ENCODE results near the gene SRGAP3.

Gene SRGAP3

DNA sequence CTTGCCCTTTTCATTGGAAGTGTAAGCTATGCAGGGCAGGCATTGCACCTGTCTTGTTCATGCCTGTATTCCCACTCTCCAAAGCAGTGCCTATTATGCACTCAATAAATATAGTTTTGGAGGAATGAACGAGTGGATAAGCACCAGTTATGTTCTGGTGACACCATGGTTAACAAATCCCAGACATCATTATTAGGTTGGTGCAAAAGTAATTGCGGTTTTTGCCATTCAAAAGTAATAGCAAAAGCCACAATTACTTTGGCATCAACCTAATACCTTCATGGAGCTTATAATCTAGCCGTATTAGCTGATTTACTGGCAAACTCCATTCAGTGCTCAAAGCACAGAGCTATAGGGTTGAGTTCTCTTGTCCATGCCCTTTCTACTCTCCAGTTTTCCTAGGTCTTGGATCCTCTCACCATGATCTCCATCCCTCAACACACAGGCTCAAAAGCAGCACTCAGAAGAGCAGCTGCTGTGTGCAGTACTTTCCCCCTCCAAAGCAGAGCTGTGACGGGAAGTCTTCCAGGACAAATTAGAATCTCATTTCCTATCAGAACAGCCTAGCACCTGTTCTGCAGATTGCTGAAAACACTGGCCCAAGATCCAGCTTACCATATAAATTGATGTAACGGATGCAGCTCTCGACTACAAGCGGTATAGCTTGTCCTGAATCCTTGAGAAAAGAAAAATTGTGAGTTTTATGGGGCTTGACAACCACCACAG lies 223.0 kb downstream of the SRGAP3 start:
- Histone ChIP-seq H3K9ac (ENCODE audit: low read length in 5 of 5) (no peak overlapping the region), H3K4me1 (ENCODE audit: control insufficient read depth in 5 of 5, insufficient read depth in 5 of 5, low read length in 5 of 5) (peaks cover 4 to 39% (median 29%) of the 10 kb centered on the region in 5 donors), H3K27ac (ENCODE audit: low read depth, low read length) (no peak overlapping the region), H3K36me3 (ENCODE audit: control insufficient read depth in 5 of 5, insufficient read depth in 5 of 5, low read length in 5 of 5) (peaks cover 0 to 3% (median 0%) of the 10 kb centered on the region in 5 donors), H3K27me3 (ENCODE audit: control insufficient read depth in 5 of 5, insufficient read depth in 4 of 5, low read length in 5 of 5) (no peaks in the 10 kb centered on the region), H3K9me3 (ENCODE audit: control insufficient read depth in 5 of 5, low read length in 5 of 5) (no peaks in the 10 kb centered on the region), H3K4me3 (ENCODE audit: low read depth in 1 of 5, low read length in 5 of 5) (no peak overlapping the region)

GRCh38 chr3:9024341-9024740 lies 225.1 kb downstream of the SRGAP3 start:
- peaks cover 4 to 60% (median 47%) of the 10 kb centered on the region in 5 donors for H3K4me1 ChIP-seq (ENCODE audit: control insufficient read depth in 5 of 5, insufficient read depth in 5 of 5, low read length in 5 of 5)
- peaks cover 0 to 6% (median 0%) of the 10 kb centered on the region in 5 donors for H3K36me3 ChIP-seq (ENCODE audit: control insufficient read depth in 5 of 5, insufficient read depth in 5 of 5, low read length in 5 of 5)
- no peak overlapping the region for H3K27ac ChIP-seq (ENCODE audit: low read depth, low read length)

DNA sequence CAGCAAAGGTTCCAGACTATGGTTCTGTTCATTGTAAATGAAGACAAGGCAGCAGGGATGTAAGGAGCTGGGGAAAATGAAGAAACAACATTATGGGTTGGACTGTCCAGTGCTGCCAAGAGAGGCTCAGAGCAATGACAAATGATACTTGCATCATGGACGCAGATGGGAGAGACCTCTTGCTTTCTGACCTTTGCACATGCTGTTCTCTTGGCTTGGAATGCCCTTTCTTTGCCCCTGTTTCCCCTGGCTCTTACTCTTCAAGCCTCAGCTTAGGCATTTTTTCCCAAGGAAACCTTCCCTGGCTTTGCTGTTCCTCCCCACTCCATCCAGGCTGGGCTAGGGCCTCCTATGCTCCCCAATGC lies 226.2 kb downstream of the SRGAP3 start:
- Histone ChIP-seq H3K4me1 (ENCODE audit: control insufficient read depth in 5 of 5, insufficient read depth in 5 of 5, low read length in 5 of 5) (peaks cover 4 to 64% (median 46%) of the 10 kb centered on the region in 5 donors), H3K27ac (ENCODE audit: low read depth, low read length) (peak overlapping the region; percentile 39), H3K9me3 (ENCODE audit: control insufficient read depth in 5 of 5, low read length in 5 of 5) (no peaks in the 10 kb centered on the region), H3K9ac (ENCODE audit: low read length in 5 of 5) (peak overlapping the region in 1 of 5 donors; percentile 11), H3K36me3 (ENCODE audit: control insufficient read depth in 5 of 5, insufficient read depth in 5 of 5, low read length in 5 of 5) (peaks cover 0 to 6% (median 0%) of the 10 kb centered on the region in 5 donors), H3K27me3 (ENCODE audit: control insufficient read depth in 5 of 5, insufficient read depth in 4 of 5, low read length in 5 of 5) (no peaks in the 10 kb centered on the region), H3K4me3 (ENCODE audit: low read depth in 1 of 5, low read length in 5 of 5) (no peak overlapping the region)

More at GRCh38 chr3:9024341-9024740, 225.1 kb downstream of the SRGAP3 start:
- Histone ChIP-seq H3K27me3 (ENCODE audit: control insufficient read depth in 5 of 5, insufficient read depth in 4 of 5, low read length in 5 of 5) (no peaks in the 10 kb centered on the region), H3K4me3 (ENCODE audit: low read depth in 1 of 5, low read length in 5 of 5) (no peak overlapping the region), H3K9ac (ENCODE audit: low read length in 5 of 5) (no peak overlapping the region), H3K9me3 (ENCODE audit: control insufficient read depth in 5 of 5, low read length in 5 of 5) (no peaks in the 10 kb centered on the region)

DNA sequence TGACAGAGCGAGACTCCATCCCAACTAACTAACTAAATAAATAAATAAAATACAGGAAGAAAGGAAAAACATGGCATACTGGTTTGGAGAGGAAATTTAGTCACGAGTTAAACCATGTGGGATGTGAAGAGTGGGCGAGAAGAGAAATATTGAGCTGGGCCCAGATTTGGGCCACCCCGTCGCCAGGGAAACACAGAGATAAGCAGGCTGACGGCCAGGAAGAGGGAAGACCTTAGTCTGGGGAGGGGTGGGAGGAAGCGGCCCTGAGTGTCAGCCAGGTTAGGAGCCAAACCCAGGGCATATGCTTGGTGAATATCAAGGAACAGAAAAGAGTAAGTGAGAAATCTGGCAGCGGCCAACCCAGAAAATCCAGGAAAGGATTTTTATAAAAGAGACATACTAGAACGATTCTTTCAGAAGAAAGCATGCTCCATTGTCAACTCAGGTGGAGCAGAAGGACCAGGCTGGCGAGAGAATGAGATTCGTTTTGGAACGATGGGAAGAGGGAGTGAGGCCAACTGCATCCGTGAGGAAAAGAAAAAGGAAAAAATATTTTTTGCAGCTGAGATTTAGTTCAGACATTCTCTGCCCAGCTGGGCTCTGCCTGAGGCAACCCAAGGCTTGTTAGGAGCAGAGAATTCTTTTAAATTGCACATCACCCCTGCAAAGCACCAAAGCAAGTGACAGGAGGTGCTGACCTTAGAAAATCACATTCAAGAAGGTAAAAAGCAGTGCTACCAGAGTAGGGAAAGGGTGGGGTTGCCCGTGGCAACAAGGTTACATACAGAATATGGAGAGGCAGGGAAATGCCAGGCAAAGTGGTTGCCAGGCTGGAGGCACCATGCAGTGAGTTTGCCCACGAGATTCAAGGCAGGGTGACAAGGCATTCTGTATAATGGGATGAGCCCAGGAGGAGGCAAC lies 226.9 kb downstream of the SRGAP3 start:
- Histone ChIP-seq H3K27ac (ENCODE audit: low read depth, low read length) (peak overlapping the region; percentile 38), H3K36me3 (ENCODE audit: control insufficient read depth in 5 of 5, insufficient read depth in 5 of 5, low read length in 5 of 5) (peaks cover 0 to 6% (median 0%) of the 10 kb centered on the region in 5 donors), H3K27me3 (ENCODE audit: control insufficient read depth in 5 of 5, insufficient read depth in 4 of 5, low read length in 5 of 5) (no peaks in the 10 kb centered on the region), H3K9me3 (ENCODE audit: control insufficient read depth in 5 of 5, low read length in 5 of 5) (no peaks in the 10 kb centered on the region), H3K4me1 (ENCODE audit: control insufficient read depth in 5 of 5, insufficient read depth in 5 of 5, low read length in 5 of 5) (peaks cover 4 to 58% (median 40%) of the 10 kb centered on the region in 5 donors), H3K4me3 (ENCODE audit: low read depth in 1 of 5, low read length in 5 of 5) (no peak overlapping the region), H3K9ac (ENCODE audit: low read length in 5 of 5) (peak overlapping the region in 1 of 5 donors; percentile 11)

DNA sequence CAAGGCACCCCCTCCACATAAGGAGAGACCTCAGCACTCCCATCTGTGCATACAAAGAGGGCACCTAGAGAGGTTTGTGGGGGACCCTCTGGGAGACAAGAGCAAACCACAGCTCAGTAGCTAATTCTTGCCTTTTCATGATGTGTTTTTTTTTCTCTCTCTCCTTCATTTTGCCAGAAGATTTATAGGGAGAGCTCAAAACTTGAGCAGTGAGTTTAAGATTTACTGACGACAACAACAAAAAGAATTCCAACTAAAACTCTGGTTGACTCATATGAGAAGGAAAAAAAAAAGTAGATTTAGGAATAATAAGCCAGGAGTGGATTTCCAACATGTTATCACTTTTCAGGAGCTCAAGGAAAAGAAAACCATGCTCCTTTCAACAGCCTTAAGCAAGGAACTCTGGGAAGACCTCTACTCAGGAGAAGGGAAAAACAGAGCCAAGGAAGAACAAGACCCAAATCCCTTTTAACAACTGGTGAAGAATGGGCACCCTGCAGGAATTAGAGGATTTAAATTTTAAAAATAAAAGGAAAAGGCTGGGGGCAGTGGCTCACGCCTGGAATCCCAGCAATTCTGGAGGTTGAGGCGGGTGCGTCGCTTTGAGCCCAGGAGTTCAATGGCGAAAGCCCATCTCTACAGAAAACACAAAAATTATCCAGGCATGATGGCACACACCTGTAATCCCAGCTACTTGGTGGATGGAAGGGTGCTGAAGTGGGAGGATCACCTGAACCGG lies 228.0 kb downstream of the SRGAP3 start:
- H3K4me3 ChIP-seq (ENCODE audit: low read depth in 1 of 5, low read length in 5 of 5): no peak overlapping the region
- H3K27me3 ChIP-seq (ENCODE audit: control insufficient read depth in 5 of 5, insufficient read depth in 4 of 5, low read length in 5 of 5): no peaks in the 10 kb centered on the region
- H3K27ac ChIP-seq (ENCODE audit: low read depth, low read length): no peak overlapping the region
- H3K9me3 ChIP-seq (ENCODE audit: control insufficient read depth in 5 of 5, low read length in 5 of 5): no peaks in the 10 kb centered on the region
- H3K4me1 ChIP-seq (ENCODE audit: control insufficient read depth in 5 of 5, insufficient read depth in 5 of 5, low read length in 5 of 5): peaks cover 4 to 50% (median 37%) of the 10 kb centered on the region in 5 donors
- peaks cover 0 to 6% (median 0%) of the 10 kb centered on the region in 5 donors for H3K36me3 ChIP-seq (ENCODE audit: control insufficient read depth in 5 of 5, insufficient read depth in 5 of 5, low read length in 5 of 5)
- H3K9ac ChIP-seq (ENCODE audit: low read length in 5 of 5): no peak overlapping the region

GRCh38 chr3:9020426-9020825 lies 229.0 kb downstream of the SRGAP3 start:
- Histone ChIP-seq H3K27ac (ENCODE audit: low read depth, low read length) (no peak overlapping the region), H3K27me3 (ENCODE audit: control insufficient read depth in 5 of 5, insufficient read depth in 4 of 5, low read length in 5 of 5) (no peaks in the 10 kb centered on the region), H3K4me3 (ENCODE audit: low read depth in 1 of 5, low read length in 5 of 5) (no peak overlapping the region), H3K36me3 (ENCODE audit: control insufficient read depth in 5 of 5, insufficient read depth in 5 of 5, low read length in 5 of 5) (peaks cover 0 to 6% (median 0%) of the 10 kb centered on the region in 5 donors), H3K4me1 (ENCODE audit: control insufficient read depth in 5 of 5, insufficient read depth in 5 of 5, low read length in 5 of 5) (peaks cover 4 to 50% (median 37%) of the 10 kb centered on the region in 5 donors), H3K9me3 (ENCODE audit: control insufficient read depth in 5 of 5, low read length in 5 of 5) (no peaks in the 10 kb centered on the region), H3K9ac (ENCODE audit: low read length in 5 of 5) (no peak overlapping the region)

GRCh38 chr3:9019259-9019961 lies 230.0 kb downstream of the SRGAP3 start:
- Histone ChIP-seq H3K9ac (ENCODE audit: low read length in 5 of 5) (no peak overlapping the region), H3K27me3 (ENCODE audit: control insufficient read depth in 5 of 5, insufficient read depth in 4 of 5, low read length in 5 of 5) (no peaks in the 10 kb centered on the region), H3K4me1 (ENCODE audit: control insufficient read depth in 5 of 5, insufficient read depth in 5 of 5, low read length in 5 of 5) (peaks cover 4 to 60% (median 42%) of the 10 kb centered on the region in 5 donors), H3K36me3 (ENCODE audit: control insufficient read depth in 5 of 5, insufficient read depth in 5 of 5, low read length in 5 of 5) (peaks cover 0 to 6% (median 0%) of the 10 kb centered on the region in 5 donors), H3K9me3 (ENCODE audit: control insufficient read depth in 5 of 5, low read length in 5 of 5) (no peaks in the 10 kb centered on the region), H3K27ac (ENCODE audit: low read depth, low read length) (no peak overlapping the region), H3K4me3 (ENCODE audit: low read depth in 1 of 5, low read length in 5 of 5) (no peak overlapping the region)

DNA sequence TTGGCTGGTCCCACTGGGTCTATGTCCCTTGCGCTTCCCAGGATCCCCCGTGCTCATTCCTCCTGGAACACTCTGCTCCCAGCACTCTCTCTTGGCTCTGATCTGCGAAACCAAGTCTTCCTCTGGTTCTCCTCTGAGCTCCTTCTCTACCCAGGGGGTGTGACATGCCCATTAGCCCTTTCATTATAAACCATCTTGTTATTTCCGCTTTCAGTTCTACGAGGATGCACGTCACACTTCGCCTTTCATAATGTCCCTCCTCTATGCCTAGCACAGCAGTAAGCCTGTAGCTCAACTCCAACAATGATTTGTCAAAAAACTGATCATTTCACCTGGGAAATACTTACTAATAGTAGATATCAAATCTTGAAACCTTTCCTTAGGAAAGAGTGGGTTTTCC lies 234.2 kb downstream of the SRGAP3 start:
- peaks cover 0 to 10% (median 0%) of the 10 kb centered on the region in 5 donors for H3K36me3 ChIP-seq (ENCODE audit: control insufficient read depth in 5 of 5, insufficient read depth in 5 of 5, low read length in 5 of 5)

DNA sequence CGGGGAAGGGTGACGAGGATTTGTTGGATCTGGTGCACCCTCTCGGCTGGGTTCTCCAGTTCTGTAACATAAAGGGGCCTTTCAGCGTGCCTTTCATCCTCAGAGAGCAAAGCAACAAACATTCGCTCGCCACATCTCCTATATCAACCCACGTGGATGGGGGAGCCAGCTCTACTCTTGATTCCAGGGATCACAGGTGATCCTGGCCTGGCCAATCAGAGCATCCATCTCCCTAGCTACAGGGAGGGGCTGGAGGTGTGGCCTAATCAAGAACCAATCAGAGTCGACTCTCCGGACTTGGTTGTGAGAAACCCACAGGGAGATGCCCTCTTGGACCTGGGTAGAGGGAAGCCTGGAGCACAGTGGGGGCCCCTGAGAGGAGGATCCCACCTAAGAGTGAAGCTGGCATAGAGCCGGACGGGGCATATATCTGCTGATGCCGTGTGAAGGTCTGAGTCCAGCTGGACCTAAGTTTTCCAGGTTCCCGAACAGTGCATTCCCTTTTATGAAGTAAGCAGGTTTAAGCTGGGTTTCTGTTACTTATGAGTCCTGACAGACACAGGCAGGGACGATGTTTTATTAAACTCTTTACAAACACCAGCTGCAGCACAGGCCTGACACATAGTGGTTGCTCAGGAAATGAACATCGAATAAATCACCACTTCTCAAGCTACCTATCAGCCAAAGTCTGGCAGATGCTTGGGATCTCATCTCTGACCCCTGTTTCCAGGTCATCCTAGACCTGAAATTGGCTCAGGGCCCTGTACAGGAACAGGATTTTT lies 235.5 kb downstream of the SRGAP3 start:
- no peak overlapping the region for H3K9ac ChIP-seq (ENCODE audit: low read length in 5 of 5)
- H3K4me3 ChIP-seq (ENCODE audit: low read depth in 1 of 5, low read length in 5 of 5): no peak overlapping the region
- H3K9me3 ChIP-seq (ENCODE audit: control insufficient read depth in 5 of 5, low read length in 5 of 5): no peaks in the 10 kb centered on the region
- H3K4me1 ChIP-seq (ENCODE audit: control insufficient read depth in 5 of 5, insufficient read depth in 5 of 5, low read length in 5 of 5): peaks cover 0 to 22% (median 12%) of the 10 kb centered on the region in 5 donors
- no peaks in the 10 kb centered on the region for H3K27me3 ChIP-seq (ENCODE audit: control insufficient read depth in 5 of 5, insufficient read depth in 4 of 5, low read length in 5 of 5)
- H3K36me3 ChIP-seq (ENCODE audit: control insufficient read depth in 5 of 5, insufficient read depth in 5 of 5, low read length in 5 of 5): peaks cover 0 to 13% (median 0%) of the 10 kb centered on the region in 5 donors
- H3K27ac ChIP-seq (ENCODE audit: low read depth, low read length): no peak overlapping the region

More for the DNA sequence above, 234.2 kb downstream of the SRGAP3 start:
- Histone ChIP-seq H3K9me3 (ENCODE audit: control insufficient read depth in 5 of 5, low read length in 5 of 5) (no peaks in the 10 kb centered on the region), H3K4me3 (ENCODE audit: low read depth in 1 of 5, low read length in 5 of 5) (no peak overlapping the region), H3K4me1 (ENCODE audit: control insufficient read depth in 5 of 5, insufficient read depth in 5 of 5, low read length in 5 of 5) (peaks cover 0 to 29% (median 18%) of the 10 kb centered on the region in 5 donors), H3K27me3 (ENCODE audit: control insufficient read depth in 5 of 5, insufficient read depth in 4 of 5, low read length in 5 of 5) (no peaks in the 10 kb centered on the region), H3K9ac (ENCODE audit: low read length in 5 of 5) (no peak overlapping the region), H3K27ac (ENCODE audit: low read depth, low read length) (no peak overlapping the region)
